ENCODE measurements around the gene NRIP2. TPM values are rescaled to one million over a fixed set of nuclear protein-coding genes. Genes with fewer than 3 reads are reported as not detected.

Gene NRIP2
- total RNA-seq, 4 donors from 2014 or later: 0.46 to 4.9 (median 0.93) TPM

- TF ChIP-seq, protein P1, sequence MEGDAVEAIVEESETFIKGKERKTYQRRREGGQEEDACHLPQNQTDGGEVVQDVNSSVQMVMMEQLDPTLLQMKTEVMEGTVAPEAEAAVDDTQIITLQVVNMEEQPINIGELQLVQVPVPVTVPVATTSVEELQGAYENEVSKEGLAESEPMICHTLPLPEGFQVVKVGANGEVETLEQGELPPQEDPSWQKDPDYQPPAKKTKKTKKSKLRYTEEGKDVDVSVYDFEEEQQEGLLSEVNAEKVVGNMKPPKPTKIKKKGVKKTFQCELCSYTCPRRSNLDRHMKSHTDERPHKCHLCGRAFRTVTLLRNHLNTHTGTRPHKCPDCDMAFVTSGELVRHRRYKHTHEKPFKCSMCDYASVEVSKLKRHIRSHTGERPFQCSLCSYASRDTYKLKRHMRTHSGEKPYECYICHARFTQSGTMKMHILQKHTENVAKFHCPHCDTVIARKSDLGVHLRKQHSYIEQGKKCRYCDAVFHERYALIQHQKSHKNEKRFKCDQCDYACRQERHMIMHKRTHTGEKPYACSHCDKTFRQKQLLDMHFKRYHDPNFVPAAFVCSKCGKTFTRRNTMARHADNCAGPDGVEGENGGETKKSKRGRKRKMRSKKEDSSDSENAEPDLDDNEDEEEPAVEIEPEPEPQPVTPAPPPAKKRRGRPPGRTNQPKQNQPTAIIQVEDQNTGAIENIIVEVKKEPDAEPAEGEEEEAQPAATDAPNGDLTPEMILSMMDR (IDR thresholded peaks at IDR 0.05): no peak
- DNase-seq (ENCODE audit: low spot score): no peak
- ATAC-seq (ENCODE audit: low FRiP score): peak; percentile 67
These were observed 30.3 kb downstream of the NRIP2 start for GRCh38 chr12:2804393-2805142.

GRCh38 chr12:2803635-2804392 lies 31.0 kb downstream of the NRIP2 start:
- ATAC-seq (ENCODE audit: low FRiP score): no peak
- DNase-seq (ENCODE audit: low spot score): no peak
- TF ChIP-seq, protein P1 (IDR thresholded peaks at IDR 0.05): no peak

DNA sequence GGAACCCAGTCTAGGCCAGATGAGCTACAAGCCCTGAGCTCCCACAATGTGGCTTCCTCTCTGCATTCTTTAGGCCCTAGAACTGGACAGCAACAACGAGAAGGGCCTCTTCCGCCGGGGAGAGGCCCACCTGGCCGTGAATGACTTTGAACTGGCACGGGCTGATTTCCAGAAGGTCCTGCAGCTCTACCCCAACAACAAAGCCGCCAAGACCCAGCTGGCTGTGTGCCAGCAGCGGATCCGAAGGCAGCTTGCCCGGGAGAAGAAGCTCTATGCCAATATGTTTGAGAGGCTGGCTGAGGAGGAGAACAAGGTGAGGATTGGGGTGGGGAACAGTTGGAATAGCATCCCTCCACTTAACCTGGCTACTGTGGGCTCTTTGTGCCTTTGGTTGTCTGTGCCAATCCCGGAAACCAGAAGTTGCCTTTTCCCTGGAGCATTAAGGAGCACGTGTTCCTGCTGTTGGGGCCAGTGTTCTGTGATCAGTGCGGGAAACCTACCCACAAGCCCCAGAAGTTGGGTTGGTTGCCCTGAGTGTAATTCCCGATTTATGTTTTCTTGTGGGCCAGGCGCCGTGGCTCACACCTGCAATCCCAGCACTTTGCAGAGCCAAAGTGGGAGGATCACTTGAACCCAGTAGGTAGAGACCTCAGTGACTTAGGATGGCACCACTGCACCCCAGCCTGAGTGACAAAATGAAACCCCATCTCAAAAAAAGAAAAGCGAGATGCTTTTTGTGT lies 33.6 kb downstream of the NRIP2 start:
- no peak for ATAC-seq (ENCODE audit: low FRiP score)
- DNase-seq (ENCODE audit: low spot score): no peak
- TF ChIP-seq, protein P1 (IDR thresholded peaks at IDR 0.05): no peak

- ATAC-seq (ENCODE audit: low FRiP score): no peak
These were observed 34.7 kb downstream of the NRIP2 start for GRCh38 chr12:2800046-2800570.

DNA sequence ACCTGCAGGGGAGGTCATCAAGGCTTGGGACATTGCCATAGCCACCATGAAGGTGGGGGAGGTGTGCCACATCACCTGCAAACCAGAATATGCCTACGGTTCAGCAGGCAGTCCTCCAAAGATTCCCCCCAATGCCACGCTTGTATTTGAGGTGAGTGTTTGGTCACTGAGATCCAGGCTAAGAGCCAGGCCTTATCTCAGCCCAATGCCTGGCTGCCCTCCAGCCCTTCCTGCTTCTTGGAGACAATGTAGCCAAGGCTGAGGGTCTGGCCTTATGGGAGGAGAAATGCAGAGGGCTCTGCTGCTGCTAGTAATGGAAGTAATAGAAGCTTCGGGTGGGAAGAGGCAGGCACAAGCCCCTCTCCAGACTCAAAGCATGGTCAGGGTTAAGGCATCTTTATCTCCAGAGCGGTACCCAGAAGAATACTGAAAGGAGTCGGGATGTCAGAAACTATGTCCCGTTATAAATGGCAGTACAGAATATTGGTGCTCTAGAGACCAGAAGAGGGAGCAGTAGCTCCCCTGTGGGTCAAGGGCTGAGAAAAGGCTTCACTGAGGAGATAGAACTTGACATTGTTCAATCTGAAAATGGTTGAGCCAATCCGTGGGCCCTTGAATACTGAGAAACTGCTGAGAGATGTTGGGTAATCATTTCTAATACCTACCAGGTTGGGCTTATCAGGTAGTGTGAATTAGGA lies 37.0 kb downstream of the NRIP2 start:
- TF ChIP-seq, protein P1 (IDR thresholded peaks at IDR 0.05): no peak
- DNase-seq (ENCODE audit: low spot score) (no peak), ATAC-seq (ENCODE audit: low FRiP score) (no peak)

More at GRCh38 chr12:2800046-2800570, 34.7 kb downstream of the NRIP2 start:
- TF ChIP-seq, protein P1 (IDR thresholded peaks at IDR 0.05): no peak
- no peak for DNase-seq (ENCODE audit: low spot score)

DNA sequence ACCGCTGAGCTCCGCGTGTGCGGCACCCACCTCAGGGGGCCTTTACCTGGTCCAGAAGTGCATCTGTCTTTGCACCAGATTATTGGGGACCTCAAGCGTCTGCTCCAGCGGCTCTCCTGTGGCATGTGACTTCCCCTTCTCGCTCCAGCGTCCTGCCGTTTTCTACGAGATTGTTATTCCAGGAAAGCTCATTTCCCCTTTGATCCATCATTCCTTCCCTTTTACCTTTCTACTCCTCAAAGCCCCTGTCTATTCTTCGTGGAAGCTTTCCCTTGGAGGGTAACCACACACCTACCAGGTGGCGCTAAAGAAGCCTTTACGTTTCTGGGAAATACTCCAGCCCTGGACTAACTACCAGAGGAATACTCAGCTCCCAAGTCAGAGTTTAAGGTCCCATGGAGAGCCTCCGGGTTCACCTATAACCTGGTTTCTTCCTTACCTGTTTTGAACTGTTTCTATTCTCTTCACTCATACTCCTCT lies 38.6 kb downstream of the NRIP2 start:
- ATAC-seq (ENCODE audit: low FRiP score): no peak
- TF ChIP-seq, protein P1 (IDR thresholded peaks at IDR 0.05): no peak
- no peak for DNase-seq (ENCODE audit: low spot score)
